HepG2 (cell line): ENCODE results near the gene LSM14B. TPM values are rescaled to one million over a fixed set of nuclear protein-coding genes. Genes with fewer than 3 reads are reported as not detected.

ENCODE experiments used
- AHDC1 ChIP-seq: sonication (generic); formaldehyde crosslinking; IDR thresholded peaks from 2 replicates; pipeline ENCODE4 v1.5.1; 2020; ENCODE audit warnings: mild to moderate bottlenecking, missing genetic modification reagents, borderline replicate concordance
- ARNT2 ChIP-seq: sonication (generic); formaldehyde crosslinking; IDR thresholded peaks from 2 replicates; pipeline ENCODE4 v1.8.0; 2022; ENCODE audit warnings: mild to moderate bottlenecking, low read depth, missing genetic modification reagents, moderate library complexity
- ATF5 ChIP-seq: sonication (generic); formaldehyde crosslinking; IDR thresholded peaks from 2 replicates; pipeline ENCODE4 v1.4.0; 2020; ENCODE audit warnings: mild to moderate bottlenecking, low read depth, missing genetic modification reagents
- DR1 ChIP-seq: sonication (generic); formaldehyde crosslinking; IDR thresholded peaks from 2 replicates; pipeline ENCODE4 v1.8.0; 2021; ENCODE audit warnings: mild to moderate bottlenecking, missing genetic modification reagents, inconsistent platforms
- E2F1 ChIP-seq: sonication (generic); formaldehyde crosslinking; IDR thresholded peaks from 2 replicates; pipeline ENCODE4 v1.5.0; 2020; ENCODE audit warnings: missing genetic modification reagents
- FOXJ3 ChIP-seq: sonication (generic); formaldehyde crosslinking; IDR thresholded peaks from 2 replicates; pipeline ENCODE4 v1.4.0; 2020; ENCODE audit warnings: missing genetic modification reagents, mild to moderate bottlenecking, borderline replicate concordance
- POLR2AphosphoS2 ChIP-seq: IDR thresholded peaks from 2 replicates; pipeline ENCODE4 v1.6.1; 2011; ENCODE audit warnings: low read depth, low read length, improper control_type of control experiment
- PRDM10 ChIP-seq: sonication (generic); formaldehyde crosslinking; IDR thresholded peaks from 2 replicates; pipeline ENCODE4 v1.4.0; 2020; ENCODE audit warnings: low read depth, missing genetic modification reagents
- SAP130 ChIP-seq: IDR thresholded peaks from 2 replicates; pipeline ENCODE4 v1.6.1; 2016; ENCODE audit warnings: low read depth
- TCF12 ChIP-seq, 2 experiments: fragments of 450-650 bp in 1 of 2; sonication (generic) in 1 of 2; formaldehyde crosslinking in 1 of 2; IDR thresholded peaks; 2 replicates each; pipeline versions ENCODE4 v1.6.1 to v1.8.0; 2017 to 2022; ENCODE audit warnings: antibody characterized with exemption in 1 of 2, mild to moderate bottlenecking in 1 of 2, missing genetic modification reagents in 1 of 2, moderate library complexity in 1 of 2
- ZNF276 ChIP-seq: sonication (generic); formaldehyde crosslinking; IDR thresholded peaks from 2 replicates; pipeline ENCODE4 v1.4.0; 2020; ENCODE audit warnings: mild to moderate bottlenecking, low read depth, missing genetic modification reagents
- ZNF501 ChIP-seq: sonication (generic); formaldehyde crosslinking; IDR thresholded peaks from 2 replicates; pipeline ENCODE4 v1.5.1; 2020; ENCODE audit warnings: mild to moderate bottlenecking, moderate library complexity, missing genetic modification reagents
- ZNF556 ChIP-seq: sonication (generic); formaldehyde crosslinking; IDR thresholded peaks from 2 replicates; pipeline ENCODE4 v1.4.0; 2020; ENCODE audit warnings: mild to moderate bottlenecking, missing genetic modification reagents, borderline replicate concordance
- ZZZ3 ChIP-seq: sonication (generic); formaldehyde crosslinking; IDR thresholded peaks from 2 replicates; pipeline ENCODE4 v1.4.0; 2020; ENCODE audit warnings: missing genetic modification reagents, mild to moderate bottlenecking, borderline replicate concordance
- polyA plus RNA-seq, 8 experiments: library from polyadenylated mRNA; depleted of rRNA in 3 of 8; stranded (reverse) in 7 of 8; unstranded in 1 of 8; fragments of >200 nt; fragmentation: Illumina TruSeq in 4 of 8; extraction: Trizol in 4 of 8; gene quantifications; 2 replicates each; pipeline versions ENCODE4 v1.2.1 to v1.2.3, GENCODE V29; 2011 to 2016; ENCODE audit warnings: low read depth in 4 of 8, missing spikeins in 1 of 8, mixed read lengths in 1 of 8; ENCODE audit not compliant: insufficient read depth in 1 of 8
- total RNA-seq, 5 experiments: library from RNA; depleted of rRNA; stranded (reverse); fragments of >200 nt; fragmentation: Illumina TruSeq; extraction: Trizol; gene quantifications; 2 replicates each; pipeline ENCODE4 v1.2.3, GENCODE V29; 2016; ENCODE audit warnings: low read depth in 1 of 5

Gene LSM14B
- total and polyA plus RNA-seq, 2 of the 13 experiments (the other 11 are each of a cell fraction or from before 2014, with no cell fraction given): 43.3 to 79.2 TPM

- no peak for TF ChIP-seq ARNT2 (CRISPR knock-in tag)
- peak; percentile 12; the same call in 1 of the 2 replicates for TF ChIP-seq E2F1
- no peak for TF ChIP-seq ZZZ3
- TF ChIP-seq POLR2AphosphoS2: no peak
- TF ChIP-seq ATF5 (CRISPR knock-in tag): no peak
- peak; percentile 61; the same call in 1 of the 2 replicates for TF ChIP-seq PRDM10 (CRISPR knock-in tag)
- no peak for TF ChIP-seq ZNF501 (CRISPR knock-in tag)
- TF ChIP-seq DR1 (CRISPR knock-in tag): no peak
- no peak for TF ChIP-seq SAP130 (CRISPR knock-in tag)
- no peak for TF ChIP-seq ZNF276 (CRISPR knock-in tag)
- TF ChIP-seq AHDC1: peak; percentile 78; the same call in 1 of the 2 replicates
- 0 out of 2 replicates have a peak, but pooled peaks have one; percentile 9 for TF ChIP-seq FOXJ3 (CRISPR knock-in tag)
- TF ChIP-seq TCF12 (IDR thresholded peaks at IDR 0.05): no peak
- no peak for TF ChIP-seq TCF12 (CRISPR knock-in tag; IDR thresholded peaks at IDR 0.05)
- peak; percentile 5; the same call in 1 of the 2 replicates for TF ChIP-seq ZNF556 (CRISPR knock-in tag)
Measured at GRCh38 chr20:62120990-62121775, 1.1 kb upstream of the LSM14B start (continued).
